ENCODE measurements around the gene PARN.

DNA sequence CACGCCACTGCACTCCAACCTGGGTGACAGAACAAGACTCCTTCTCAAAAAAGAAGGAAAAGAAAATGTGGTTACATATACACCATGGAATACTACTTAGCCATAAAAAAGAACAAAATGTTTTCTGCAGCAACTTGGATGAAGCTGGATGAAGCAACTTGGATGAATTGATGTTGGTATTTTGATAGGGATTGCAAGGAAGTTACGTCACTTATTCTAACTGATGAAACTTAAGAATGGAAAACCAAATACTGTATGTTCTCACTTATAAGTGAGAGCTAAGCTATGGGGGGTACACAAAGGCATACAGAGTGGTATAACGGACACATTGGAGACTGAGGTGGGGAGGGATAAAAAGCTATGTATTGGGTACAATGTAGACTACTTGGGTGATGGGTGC, 46.6 kb upstream of the PARN start:
- TF ChIP-seq, protein P1, sequence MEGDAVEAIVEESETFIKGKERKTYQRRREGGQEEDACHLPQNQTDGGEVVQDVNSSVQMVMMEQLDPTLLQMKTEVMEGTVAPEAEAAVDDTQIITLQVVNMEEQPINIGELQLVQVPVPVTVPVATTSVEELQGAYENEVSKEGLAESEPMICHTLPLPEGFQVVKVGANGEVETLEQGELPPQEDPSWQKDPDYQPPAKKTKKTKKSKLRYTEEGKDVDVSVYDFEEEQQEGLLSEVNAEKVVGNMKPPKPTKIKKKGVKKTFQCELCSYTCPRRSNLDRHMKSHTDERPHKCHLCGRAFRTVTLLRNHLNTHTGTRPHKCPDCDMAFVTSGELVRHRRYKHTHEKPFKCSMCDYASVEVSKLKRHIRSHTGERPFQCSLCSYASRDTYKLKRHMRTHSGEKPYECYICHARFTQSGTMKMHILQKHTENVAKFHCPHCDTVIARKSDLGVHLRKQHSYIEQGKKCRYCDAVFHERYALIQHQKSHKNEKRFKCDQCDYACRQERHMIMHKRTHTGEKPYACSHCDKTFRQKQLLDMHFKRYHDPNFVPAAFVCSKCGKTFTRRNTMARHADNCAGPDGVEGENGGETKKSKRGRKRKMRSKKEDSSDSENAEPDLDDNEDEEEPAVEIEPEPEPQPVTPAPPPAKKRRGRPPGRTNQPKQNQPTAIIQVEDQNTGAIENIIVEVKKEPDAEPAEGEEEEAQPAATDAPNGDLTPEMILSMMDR (IDR thresholded peaks at IDR 0.05) = no peak
- no peak for TF ChIP-seq POLR2A (IDR thresholded peaks at IDR 0.05)
